Stomach (tissue), 9 donors: ENCODE data around the gene CCDC88C. TPM values are rescaled to one million over a fixed set of nuclear protein-coding genes. Genes with fewer than 3 reads are reported as not detected.

Source experiments
- DNase-seq, 2 donors: peaks; one replicate each; pipeline versions ENCODE4 v3.0.0 to v3.0.0-alpha.2; 2013 to 2019
- H3K27ac ChIP-seq, 5 donors: fragments of 200-600 bp in 4 of 5; sonication (generic) in 4 of 5; one replicate each; pipeline ENCODE4 v1.5.1; 2013 to 2019; ENCODE audit warnings: mild to moderate bottlenecking in 1 of 5, moderate library complexity in 1 of 5
- H3K27me3 ChIP-seq, 3 donors: fragments of 200-600 bp; sonication (generic); one replicate each; pipeline ENCODE4 v1.5.1; 2017 to 2019; ENCODE audit warnings: mixed run types in 1 of 3
- H3K36me3 ChIP-seq, 4 donors: fragments of 200-600 bp; sonication (generic); 1 replicate in 3 of 4; 2 replicates in 1 of 4; pipeline ENCODE4 v1.5.1; 2016 to 2019
- H3K4me1 ChIP-seq, 4 donors: fragments of 200-600 bp; sonication (generic); one replicate each; pipeline ENCODE4 v1.5.1; 2016 to 2019
- H3K4me3 ChIP-seq, 4 donors: fragments of 200-600 bp; sonication (generic) in 3 of 4; one replicate each; pipeline ENCODE4 v1.5.1; 2016 to 2019; ENCODE audit warnings: mild to moderate bottlenecking in 1 of 4
- H3K9me3 ChIP-seq, 4 donors: fragments of 200-600 bp; sonication (generic); one replicate each; pipeline ENCODE4 v1.5.1; 2016 to 2019
- CTCF ChIP-seq, 7 experiments: fragments of 450-650 bp in 4 of 7; fragments of 200-600 bp in 3 of 7; sonication (generic) in 3 of 7; IDR thresholded peaks; one replicate each; pipeline ENCODE4 v1.5.1; 2016 to 2019; ENCODE audit warnings: antibody characterized with exemption in 7 of 7, control low read depth in 2 of 7, mild to moderate bottlenecking in 1 of 7
- EP300 ChIP-seq: sonication (generic); formaldehyde crosslinking; IDR thresholded peaks from one replicate; pipeline ENCODE4 v1.6.1; 2017; ENCODE audit warnings: antibody characterized with exemption
- POLR2A ChIP-seq, 4 donors: fragments of 450-650 bp; IDR thresholded peaks; one replicate each; pipeline ENCODE4 v1.6.1; 2016; ENCODE audit warnings: antibody characterized with exemption in 4 of 4, control low read depth in 2 of 4, mild to moderate bottlenecking in 1 of 4, moderate library complexity in 1 of 4
- POLR2AphosphoS5 ChIP-seq, 3 donors: sonication (generic); formaldehyde crosslinking; IDR thresholded peaks; one replicate each; pipeline ENCODE4 v1.6.1; 2016; ENCODE audit warnings: antibody characterized with exemption in 3 of 3
- WGBS, 5 donors: extraction: QIAGEN DNeasy Blood & Tissue Kit in 3 of 5; methylation state at CpG; one replicate each; pipeline versions ENCODE4 v1.1.5 to v1.1.7; 2013 to 2018; 5-methylcytosine and 5-hydroxymethylcytosine counted together
- intact Hi-C: fragments of 100-400 bp; cut with DNase I; formaldehyde crosslinking; loops from one replicate; pipeline ENCODE4 v1.15.1; 2023; ENCODE audit warnings: low total_unique reads
- polyA plus RNA-seq, 3 donors: library from polyadenylated mRNA; stranded (reverse); fragments of 200-250 nt; gene quantifications; one replicate each; pipeline ENCODE4 v1.2.3, GENCODE V29; 2013
- total RNA-seq, 5 donors: library from RNA; depleted of rRNA; stranded (reverse); fragments of >200 nt; gene quantifications; one replicate each; pipeline versions ENCODE4 v1.1.0 to v1.2.3, GENCODE V29; 2014 to 2016
- donor health status: healthy with polysubstance abuse.
- donor health status: Bipolar disorder and iron deficiency.
- donor health status: healthy.

CCDC88C gene
- total and polyA plus RNA-seq, 8 donors = 10.5 to 66.9 (median 22.3) TPM

DNA sequence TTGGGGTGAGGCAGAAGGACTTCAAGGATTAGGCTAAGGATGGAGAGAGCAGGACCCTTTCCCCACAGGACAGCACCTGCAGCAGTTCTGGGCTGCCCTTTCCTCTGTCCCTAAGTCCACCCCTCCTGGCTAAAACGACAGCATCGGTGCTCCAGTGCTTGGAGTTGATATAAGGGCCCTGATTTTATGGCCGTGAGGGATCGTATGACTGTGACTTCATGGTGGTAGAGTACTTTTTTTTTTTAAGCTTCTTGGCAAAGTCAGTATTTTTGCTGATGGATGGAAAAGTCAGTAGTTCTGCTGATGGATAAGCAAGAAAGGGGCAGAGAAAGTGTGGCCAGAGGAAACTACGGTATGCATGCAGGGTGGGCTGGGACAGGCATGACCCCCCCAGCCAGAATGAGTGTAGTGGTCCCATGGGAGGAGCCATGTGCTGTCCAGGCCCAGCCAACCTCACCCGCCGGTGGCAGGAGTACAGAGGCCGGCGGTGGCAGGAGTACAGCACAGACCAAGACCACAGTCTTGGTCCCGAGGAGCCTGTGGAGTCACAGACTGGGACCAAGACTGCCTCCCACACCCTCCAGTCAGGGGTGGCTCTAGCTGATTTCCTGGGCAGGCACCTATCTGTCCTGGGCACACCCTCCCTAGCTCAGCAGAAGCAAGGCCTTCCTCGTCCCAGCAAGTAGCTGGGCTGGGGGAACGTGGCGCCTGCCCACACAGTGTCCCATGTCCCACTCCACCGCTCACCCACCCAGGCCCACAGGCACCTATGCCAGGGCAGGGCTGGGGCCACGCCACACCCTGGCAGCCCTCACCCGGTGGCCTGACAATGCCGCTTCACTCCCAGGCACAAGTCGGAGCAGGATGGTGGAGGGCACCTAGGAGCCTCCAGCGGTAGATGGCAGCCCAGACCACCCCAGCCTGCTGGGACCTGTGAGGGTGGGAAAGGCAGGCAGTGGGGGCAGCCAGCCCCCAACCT is 46.3 kb downstream of the CCDC88C start:
- H3K9me3 ChIP-seq = no peaks in the 10 kb centered on the region
- H3K4me3 ChIP-seq = peak overlapping the region in 1 of 4 donors; percentile 4
- intact Hi-C loops = no loop called here
- H3K4me1 ChIP-seq = peaks cover 74 to 98% (median 91%) of the 10 kb centered on the region in 4 donors
- peak overlapping the region; percentile 22 to 82 (median 70) for H3K27ac ChIP-seq
- no peak for DNase-seq
- TF ChIP-seq POLR2A (IDR thresholded peaks at IDR 0.05) (no peak), EP300 (no peak), CTCF (IDR thresholded peaks at IDR 0.05) (no peak), POLR2AphosphoS5 (IDR thresholded peaks at IDR 0.05) (no peak)
- 52 to 71% (median 64%) methylated on average over 10 to 19 of the region's 19 CpGs for WGBS, 5 donors
- no peaks in the 10 kb centered on the region for H3K36me3 ChIP-seq
- no peaks in the 10 kb centered on the region for H3K27me3 ChIP-seq

- Histone ChIP-seq H3K27ac (peak overlapping the region; percentile 61 to 82 (median 73)), H3K4me1 (peaks cover 67 to 97% (median 83%) of the 10 kb centered on the region in 4 donors), H3K9me3 (no peaks in the 10 kb centered on the region), H3K4me3 (no peak overlapping the region), H3K27me3 (no peaks in the 10 kb centered on the region), H3K36me3 (no peaks in the 10 kb centered on the region)
- intact Hi-C loops = no loop called here
- no peak for TF ChIP-seq CTCF (IDR thresholded peaks at IDR 0.05)
- no peak for TF ChIP-seq POLR2AphosphoS5 (IDR thresholded peaks at IDR 0.05)
- no peak for TF ChIP-seq POLR2A (IDR thresholded peaks at IDR 0.05)
- TF ChIP-seq EP300 = no peak
- WGBS, 5 donors = 12 to 42% (median 26%) methylated on average over 24 of the region's 24 CpGs
- peak in 1 of 2 donors; percentile 74 for DNase-seq
Measured at GRCh38 chr14:91369628-91370445, 47.8 kb downstream of the CCDC88C start.

GRCh38 chr14:91368776-91369416 is 48.7 kb downstream of the CCDC88C start:
- TF ChIP-seq EP300 (no peak), CTCF (IDR thresholded peaks at IDR 0.05) (no peak), POLR2AphosphoS5 (IDR thresholded peaks at IDR 0.05) (no peak), POLR2A (IDR thresholded peaks at IDR 0.05) (no peak)
- 87 to 89% (median 88%) methylated on average over 19 of the region's 19 CpGs for WGBS, 5 donors
- Histone ChIP-seq H3K4me3 (no peak overlapping the region), H3K27ac (peak overlapping the region in 4 of 5 donors; percentile 61 to 82 (median 72)), H3K27me3 (no peaks in the 10 kb centered on the region), H3K36me3 (no peaks in the 10 kb centered on the region), H3K9me3 (no peaks in the 10 kb centered on the region), H3K4me1 (peaks cover 61 to 97% (median 81%) of the 10 kb centered on the region in 4 donors)
- DNase-seq = no peak
- intact Hi-C loops = no loop called here
